ENCODE results near the gene CRMP1.

DNA sequence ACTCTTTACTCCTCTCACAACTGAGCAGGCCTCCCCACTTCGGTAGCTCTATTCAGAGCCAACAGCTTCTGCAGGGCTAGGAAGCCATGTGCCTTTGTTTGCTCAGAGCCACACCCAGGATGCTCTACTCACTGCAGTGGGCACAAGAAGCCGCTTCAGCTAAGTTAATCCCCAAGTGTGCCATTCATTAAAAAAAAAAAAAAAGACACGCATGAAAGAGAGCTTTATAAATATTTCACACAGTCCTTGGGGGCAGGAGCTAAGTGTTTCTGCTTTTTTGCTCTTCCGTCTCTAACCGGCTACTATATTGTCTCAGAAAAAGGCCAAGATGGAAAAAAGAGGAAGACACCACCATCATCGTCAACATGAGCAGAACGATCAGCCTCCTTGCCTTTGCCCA is 8.1 kb downstream of the CRMP1 start:
- TF ChIP-seq CTCF (IDR thresholded peaks at IDR 0.05) (no peak), POLR2A (IDR thresholded peaks at IDR 0.05) (no peak)
